Heart right ventricle (tissue), 16 donors: ENCODE data around the gene ELANE. TPM values are rescaled to one million over a fixed set of nuclear protein-coding genes. Genes with fewer than 3 reads are reported as not detected.
A peak's percentile ranks its signal among the peaks of the same experiment; 100 is the strongest.

ENCODE experiments used
- ATAC-seq, 8 donors: fragments of 200-7000 bp; cut with Tn5 transposase; one replicate each; pipeline ENCODE4 v1.9.1; 2020; ENCODE audit warnings: mild to moderate bottlenecking in 8 of 8, moderate library complexity in 8 of 8, moderate number of reproducible peaks in 1 of 8
- DNase-seq, 2 donors: peaks; one replicate each; pipeline ENCODE4 v3.0.0-alpha.2; 2020
- H3K27ac ChIP-seq, 10 donors: fragments of 200-600 bp; sonication (generic) in 2 of 10; one replicate each; pipeline versions ENCODE4 v1.5.0 to v1.8.0; 2020 to 2022; ENCODE audit warnings: mild to moderate bottlenecking in 3 of 10
- H3K27me3 ChIP-seq, 7 donors: fragments of 200-600 bp; one replicate each; pipeline ENCODE4 v1.8.0; 2021 to 2022; ENCODE audit warnings: mild to moderate bottlenecking in 2 of 7
- H3K36me3 ChIP-seq, 9 donors: fragments of 200-600 bp; sonication (generic) in 1 of 9; one replicate each; pipeline versions ENCODE4 v1.5.0 to v1.8.0; 2020 to 2022; ENCODE audit warnings: mild to moderate bottlenecking in 2 of 9
- H3K4me1 ChIP-seq, 9 donors: fragments of 200-600 bp; sonication (generic) in 1 of 9; one replicate each; pipeline versions ENCODE4 v1.5.0 to v1.8.0; 2020 to 2022; ENCODE audit warnings: mild to moderate bottlenecking in 4 of 9
- H3K4me3 ChIP-seq, 10 donors: fragments of 200-600 bp; sonication (generic) in 2 of 10; one replicate each; pipeline versions ENCODE4 v1.5.0 to v1.8.0; 2020 to 2022; ENCODE audit warnings: mild to moderate bottlenecking in 7 of 10, moderate library complexity in 2 of 10
- H3K9me3 ChIP-seq, 11 donors: fragments of 200-600 bp in 10 of 11; sonication (generic) in 2 of 11; one replicate each; pipeline versions ENCODE4 v1.5.0 to v1.8.0; 2013 to 2022; ENCODE audit warnings: mild to moderate bottlenecking in 2 of 11, control low read depth in 1 of 11, moderate library complexity in 1 of 11
- CTCF ChIP-seq, 9 donors: fragments of 200-600 bp; sonication (generic) in 2 of 9; IDR thresholded peaks; one replicate each; pipeline versions ENCODE4 v1.5.0 to v1.8.0; 2021 to 2022; ENCODE audit warnings: antibody characterized with exemption in 9 of 9, mild to moderate bottlenecking in 5 of 9, moderate library complexity in 1 of 9
- WGBS, 2 donors: extraction: QIAGEN DNeasy Blood & Tissue Kit; methylation state at CpG; one replicate each; pipeline ENCODE4 v1.1.7; 2013; ENCODE audit warnings: inconsistent platforms in 1 of 2; 5-methylcytosine and 5-hydroxymethylcytosine counted together
- intact Hi-C, 10 donors: fragments of 100-400 bp; cut with DNase I; formaldehyde crosslinking; loops; one replicate each; pipeline versions ENCODE4 v1.11.1 to v1.14.2; 2022
- polyA plus RNA-seq, 2 donors: library from polyadenylated mRNA; stranded (reverse); fragments of 200-250 nt; gene quantifications; one replicate each; pipeline ENCODE4 v1.2.3, GENCODE V29; 2013
- total RNA-seq, 10 donors: library from RNA; stranded (reverse); fragmentation: NEBNext Ultra II Directional in 3 of 10; extraction: Animal tissue kit (Norgen Biotek cat#: 25700) in 3 of 10; gene quantifications; one replicate each; pipeline versions ENCODE4 v1.2.1 to v1.2.4, GENCODE V29; 2021 to 2023
- donor health status: Arrhythmogenic right ventricular cardiomyopathy.
- donor health status: ischemic (EF 13 %, LVEDD 7.1; RV severe dilation, severe dysfunction).
- donor health status: healthy with polysubstance abuse.
- donor health status: DM: no; HTN: yes; CAD: no.
- donor health status: DM: no; HTN: no; CAD: no.
- donor health status: ischemic (EF 25% LVEDD 6.9; RV normal size, moderate dysfunction).
- donor health status: ischemic (EF 25% LVEDD 5.7; RV mildly dilated, moderate dysfunction).
- donor health status: healthy.
- donor health status: DM: yes; HTN: yes; CAD: no.
- donor health status: Ischemic cardiomyopathy.
- donor health status: ischemic (EF 35%, LVEDD 5.7; RV mildly dilated, moderate dysfunction).
- donor health status: nonischemic (EF 11% LVEDD 7.7; RV severe dilation, severe dysfunction).
- donor health status: DM: yes; HTN: yes; CAD: no.
- donor health status: PGD.
- donor health status: ischemic (EF 29% LVEDD 5.4; RV normal size, mild dysfunction).
- donor health status: nonischemic (EF 23%, LVEDD 6.1; RV moderate dilation, normal function).

ELANE gene
- total and polyA plus RNA-seq, 12 donors: 0.26 to 5.4 (median 1.0) TPM; not detected in 3

GRCh38 chr19:863315-863620, 11.2 kb downstream of the ELANE start:
- Histone ChIP-seq H3K4me3 (peak overlapping the region in 2 of 10 donors; percentile 24 to 42), H3K9me3 (no peaks in the 10 kb centered on the region), H3K4me1 (peaks cover 0 to 46% (median 10%) of the 10 kb centered on the region in 9 donors), H3K27me3 (peaks cover 0 to 46% (median 27%) of the 10 kb centered on the region in 7 donors), H3K27ac (peak overlapping the region in 1 of 10 donors; percentile 85), H3K36me3 (peaks cover 0 to 10% (median 5%) of the 10 kb centered on the region in 9 donors)
- no peak for TF ChIP-seq CTCF (IDR thresholded peaks at IDR 0.05)
- ATAC-seq (no peak), DNase-seq (no peak)
- intact Hi-C loops: loop anchor here in 8 of 10 donors (2.0 to 10.0 kb wide), 8 partner anchors 50 to 122 kb away; partner anchors contain the start of genes KISS1R (in 4 of the 8), WDR18 (in 3 of the 8) and R3HDM4 (in 1 of the 8)
- WGBS, 2 donors: 68 to 72% methylated on average over 7 of the region's 7 CpGs

GRCh38 chr19:866769-867300, 14.7 kb downstream of the ELANE start:
- peaks cover 0 to 40% (median 12%) of the 10 kb centered on the region in 9 donors for H3K36me3 ChIP-seq
- no peak overlapping the region for H3K4me3 ChIP-seq
- 82 to 83% methylated on average over 30 to 36 of the region's 38 CpGs for WGBS, 2 donors
- peak overlapping the region in 1 of 10 donors; percentile 5 for H3K27ac ChIP-seq
- DNase-seq (no peak), ATAC-seq (no peak)
- peaks cover 0 to 16% (median under 1%) of the 10 kb centered on the region in 7 donors for H3K27me3 ChIP-seq
- intact Hi-C loops: loop anchor here in 3 of 10 donors (10.0 kb wide), 3 partner anchors 92 to 118 kb away; partner anchors contain the start of gene WDR18 (in 1 of the 3)
- no peak for TF ChIP-seq CTCF (IDR thresholded peaks at IDR 0.05)
- peaks cover 0 to 37% (median 10%) of the 10 kb centered on the region in 9 donors for H3K4me1 ChIP-seq
- H3K9me3 ChIP-seq: no peaks in the 10 kb centered on the region

- intact Hi-C loops: loop anchor here in 3 of 10 donors (10.0 kb wide), 3 partner anchors 93 to 117 kb away; partner anchors contain the start of gene WDR18 (in 1 of the 3)
- H3K9me3 ChIP-seq: no peaks in the 10 kb centered on the region
- H3K36me3 ChIP-seq: peaks cover 0 to 45% (median 12%) of the 10 kb centered on the region in 9 donors
- H3K4me1 ChIP-seq: peaks cover 0 to 42% (median 10%) of the 10 kb centered on the region in 9 donors
- H3K27ac ChIP-seq: peak overlapping the region in 2 of 10 donors; percentile 5 to 29
- ATAC-seq (peak in 3 of 8 donors; percentile 6 to 21 (median 9)), DNase-seq (no peak)
- no peak for TF ChIP-seq CTCF (IDR thresholded peaks at IDR 0.05)
- no peak overlapping the region for H3K4me3 ChIP-seq
- 65 to 78% methylated on average over 16 of the region's 16 CpGs for WGBS, 2 donors
- H3K27me3 ChIP-seq: peaks cover 0 to 14% (median 0%) of the 10 kb centered on the region in 7 donors
Observed at GRCh38 chr19:867301-867793, 15.2 kb downstream of the ELANE start.

- WGBS, 2 donors: 92 to 94% methylated on average over 39 of the region's 39 CpGs
- no peak for TF ChIP-seq CTCF (IDR thresholded peaks at IDR 0.05)
- H3K4me3 ChIP-seq: no peak overlapping the region
- peaks cover 0 to 9% (median 0%) of the 10 kb centered on the region in 7 donors for H3K27me3 ChIP-seq
- intact Hi-C loops: loop anchor here in 3 of 10 donors (10.0 kb wide), 3 partner anchors 93 to 117 kb away; partner anchors contain the start of gene WDR18 (in 1 of the 3)
- ATAC-seq (no peak), DNase-seq (no peak)
- peak overlapping the region in 3 of 10 donors; percentile 5 to 61 (median 29) for H3K27ac ChIP-seq
- peaks cover 0 to 45% (median 12%) of the 10 kb centered on the region in 9 donors for H3K36me3 ChIP-seq
- H3K4me1 ChIP-seq: peaks cover 0 to 45% (median 8%) of the 10 kb centered on the region in 9 donors
- H3K9me3 ChIP-seq: no peaks in the 10 kb centered on the region
Observed at GRCh38 chr19:867855-868457, 15.9 kb downstream of the ELANE start.
